Measurements from ENCODE around the gene ACTR2.

- TF ChIP-seq CTCF (IDR thresholded peaks at IDR 0.05 in 4 of 5, conservative IDR thresholded peaks at IDR 0.05 in 1 of 5) = no peak
- no peak for TF ChIP-seq POLR2A (IDR thresholded peaks at IDR 0.05)
These were observed 3.5 kb downstream of the ACTR2 start for GRCh38 chr2:65231121-65231520.

Measured in gastrocnemius medialis (tissue), 4 donors.